ENCODE results near the gene MBP. TPM values are rescaled to one million over a fixed set of nuclear protein-coding genes. Genes with fewer than 3 reads are reported as not detected.

MBP gene
- total and polyA plus RNA-seq, 2 of the 13 experiments (the other 11 are each of a cell fraction or from before 2014, with no cell fraction given), result 5.0 to 8.5 TPM

GRCh38 chr18:77119851-77120491 is 12.6 kb downstream of the MBP start:
- H3K79me2 ChIP-seq (ENCODE audit: insufficient read depth, low read length), result no peaks in the 10 kb centered on the region

DNA sequence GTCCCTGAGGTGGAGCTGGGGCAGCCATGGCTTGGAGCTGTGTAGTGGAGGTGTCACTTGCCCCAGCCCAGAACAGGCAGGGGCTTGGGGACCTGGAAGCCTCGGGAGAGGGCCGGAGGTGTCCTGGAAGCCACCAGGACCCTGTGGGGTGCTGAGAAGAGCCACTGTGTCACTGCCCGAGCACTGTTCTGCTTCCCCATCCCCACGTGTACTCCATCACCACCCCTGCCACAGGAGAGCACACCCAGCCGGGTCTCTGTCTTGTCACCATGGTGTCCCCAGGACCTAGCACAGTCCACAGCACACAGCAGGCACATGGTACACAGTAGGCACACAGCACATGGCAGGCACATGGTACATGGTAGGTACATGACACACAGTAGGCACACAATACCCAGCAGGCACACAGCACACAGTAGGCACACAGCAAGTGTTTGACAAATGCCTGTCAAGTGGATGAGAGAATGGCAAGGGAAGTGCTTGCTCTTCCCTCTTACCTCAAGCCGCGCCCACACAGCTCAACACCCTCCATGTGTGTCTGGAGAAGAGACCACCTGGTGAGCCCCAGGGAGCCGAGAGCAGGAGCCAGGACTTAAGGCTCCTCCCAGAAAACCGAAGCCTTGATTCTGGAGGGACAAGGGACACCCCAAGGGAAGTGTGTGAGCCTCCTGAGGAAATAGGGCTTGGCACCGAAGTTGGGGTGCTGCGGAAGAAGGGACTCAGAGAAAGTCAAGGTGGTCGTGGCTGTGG is 13.3 kb downstream of the MBP start:
- no peak overlapping the region for H3K9ac ChIP-seq (ENCODE audit: insufficient read depth, low read depth, low read length)
- no peaks in the 10 kb centered on the region for H3K9me3 ChIP-seq (ENCODE audit: low read length)
- no peak overlapping the region for H3K27ac ChIP-seq (ENCODE audit: extremely low read length, insufficient read depth, low read length)
- ATAC-seq (no peak), DNase-seq (ENCODE audit: low spot score) (no peak), FAIRE-seq (no peak)
- H3K79me2 ChIP-seq (ENCODE audit: insufficient read depth, low read length), result no peaks in the 10 kb centered on the region
- H3K4me2 ChIP-seq (ENCODE audit: low read depth, low read length), result no peak overlapping the region
- H3K4me1 ChIP-seq (ENCODE audit: insufficient read depth, low read length), result peaks cover 40% of the 10 kb centered on the region
- H3K36me3 ChIP-seq (replicated peaks in 1 of 2; ENCODE audit: control insufficient read depth in 1 of 2, insufficient read depth in 2 of 2, low read length in 2 of 2), result no peaks in the 10 kb centered on the region
- in situ Hi-C loops (cut with HindIII; ENCODE audit: extremely low pct_ligation_motif_present, low pct_unique_long_range_greater_than_20kb), result no loop called here
- no peaks in the 10 kb centered on the region for H4K20me1 ChIP-seq (ENCODE audit: insufficient read depth, low read length)
- peak; percentile 88 for TF ChIP-seq MNT (IDR thresholded peaks at IDR 0.05)
- TF ChIP-seq ZNF350 (CRISPR knock-in tag; IDR thresholded peaks at IDR 0.05; ENCODE audit: borderline replicate concordance, low read depth), result no peak
- TF ChIP-seq ZNF703 (CRISPR knock-in tag; IDR thresholded peaks at IDR 0.05; ENCODE audit: borderline replicate concordance), result no peak
- 0 out of 2 replicates have a peak, but pooled peaks have one; percentile 34 for TF ChIP-seq ZKSCAN1 (IDR thresholded peaks at IDR 0.05; ENCODE audit: low read length)
- ChIA-PET POLR2A (no interaction called here), CTCF (ENCODE audit: low intra/inter-chr PET ratio, low total read pairs) (no interaction called here)
- BruUV-seq (replicated peaks), result no TSS peak
- no peaks in the 10 kb centered on the region for H3K27me3 ChIP-seq (ENCODE audit: control insufficient read depth in 1 of 2, insufficient read depth in 2 of 2, low read length in 2 of 2)
- WGBS (ENCODE audit: low lambda C conversion rate), result 96% methylated on average over 7 of the region's 12 CpGs
- H2AFZ ChIP-seq (ENCODE audit: low read length), result no peak overlapping the region
- no peak overlapping the region for H3K4me3 ChIP-seq (replicated peaks in 1 of 3; ENCODE audit: insufficient read depth in 1 of 3, low read depth in 2 of 3, low read length in 3 of 3)
- intact Hi-C loops (cut with micrococcal nuclease; ENCODE audit: unreplicated experiment), result no loop called here

More at GRCh38 chr18:77119851-77120491, 12.6 kb downstream of the MBP start:
- no peak for ATAC-seq
- no peak for FAIRE-seq
- in situ Hi-C loops (cut with HindIII; ENCODE audit: extremely low pct_ligation_motif_present, low pct_unique_long_range_greater_than_20kb), result no loop called here
- Histone ChIP-seq H2AFZ (ENCODE audit: low read length) (no peak overlapping the region), H3K9ac (ENCODE audit: insufficient read depth, low read depth, low read length) (no peak overlapping the region), H3K27me3 (ENCODE audit: control insufficient read depth in 1 of 2, insufficient read depth in 2 of 2, low read length in 2 of 2) (no peaks in the 10 kb centered on the region), H3K9me3 (ENCODE audit: low read length) (no peaks in the 10 kb centered on the region), H3K4me3 (replicated peaks in 1 of 3; ENCODE audit: insufficient read depth in 1 of 3, low read depth in 2 of 3, low read length in 3 of 3) (no peak overlapping the region), H4K20me1 (ENCODE audit: insufficient read depth, low read length) (no peaks in the 10 kb centered on the region), H3K4me1 (ENCODE audit: insufficient read depth, low read length) (peaks cover 39% of the 10 kb centered on the region), H3K36me3 (replicated peaks in 1 of 2; ENCODE audit: control insufficient read depth in 1 of 2, insufficient read depth in 2 of 2, low read length in 2 of 2) (no peaks in the 10 kb centered on the region), H3K27ac (ENCODE audit: extremely low read length, insufficient read depth, low read length) (no peak overlapping the region), H3K4me2 (ENCODE audit: low read depth, low read length) (no peak overlapping the region)
- 92% methylated on average over 16 of the region's 23 CpGs for WGBS (ENCODE audit: low lambda C conversion rate)
- no peak for TF ChIP-seq GMEB1 (CRISPR knock-in tag; IDR thresholded peaks at IDR 0.05; ENCODE audit: borderline replicate concordance)
- TF ChIP-seq ZFP41 (CRISPR knock-in tag; IDR thresholded peaks at IDR 0.05; ENCODE audit: borderline replicate concordance), result no peak
- ChIA-PET CTCF (ENCODE audit: low intra/inter-chr PET ratio, low total read pairs) (no interaction called here), POLR2A (no interaction called here)
- BruUV-seq (replicated peaks), result no TSS peak
- intact Hi-C loops (cut with micrococcal nuclease; ENCODE audit: unreplicated experiment), result no loop called here
- DNase-seq (ENCODE audit: low spot score), result no peak

All from HepG2 (cell line).